Measurements from ENCODE around the gene AKAP8. TPM values are rescaled to one million over a fixed set of nuclear protein-coding genes. Genes with fewer than 3 reads are reported as not detected.

Gene AKAP8
- total and polyA plus RNA-seq, 2 experiments from 2014 or later, result 22.4 to 36.5 TPM

GRCh38 chr19:15417699-15418098 is 38.1 kb upstream of the AKAP8 start:
- Histone ChIP-seq H3K4me3 (peak overlapping the region; percentile 99), H3K36me3 (ENCODE audit: insufficient read depth) (peaks cover 10% of the 10 kb centered on the region; the same call in 1 of the 2 replicates), H4K20me1 (replicated peaks; ENCODE audit: insufficient read depth) (peaks cover 52% of the 10 kb centered on the region), H3K9me2 (ENCODE audit: insufficient read depth) (no peaks in the 10 kb centered on the region), H3K79me2 (replicated peaks; ENCODE audit: insufficient read depth) (peaks cover 59% of the 10 kb centered on the region), H3K27ac (ENCODE audit: low read depth) (no peak overlapping the region), H3F3A (replicated peaks; ENCODE audit: low read depth) (peaks cover 23% of the 10 kb centered on the region), H3K4me1 (ENCODE audit: insufficient read depth) (peaks cover 9% of the 10 kb centered on the region; the same call in 1 of the 2 replicates), H3K4me2 (peak overlapping the region; percentile 99), H2AFZ (no peak overlapping the region), H3K27me3 (ENCODE audit: insufficient read depth) (no peaks in the 10 kb centered on the region)
- H3K27me3 Mint-ChIP-seq (ENCODE audit: insufficient read depth, low read depth, poor library complexity), result peaks cover 11% of the 10 kb centered on the region
- H3K27ac Mint-ChIP-seq, result peak overlapping the region; percentile 100; the same call in 1 of the 2 replicates
- H3K36me3 Mint-ChIP-seq (ENCODE audit: low read depth), result peaks cover 35% of the 10 kb centered on the region
- no peaks in the 10 kb centered on the region; the same call in 1 of the 3 replicates for H3K9me3 Mint-ChIP-seq
- ATAC-seq (no peak), DNase-seq (ENCODE audit: low spot score) (no peak)
- peaks cover 17% of the 10 kb centered on the region for H3K4me1 Mint-ChIP-seq
- peak overlapping the region; percentile 95 for H3K4me3 Mint-ChIP-seq
- TF ChIP-seq JUNB (IDR thresholded peaks at IDR 0.05; ENCODE audit: unreplicated experiment) (no peak), POLR2AphosphoS5 (IDR thresholded peaks at IDR 0.05; ENCODE audit: low read depth) (no peak), STAT1 (IDR thresholded peaks at IDR 0.05; ENCODE audit: unreplicated experiment) (no peak), REST (IDR thresholded peaks at IDR 0.05; ENCODE audit: unreplicated experiment) (no peak), ZNF114 (CRISPR knock-in tag; IDR thresholded peaks at IDR 0.05) (no peak), ETS1 (IDR thresholded peaks at IDR 0.05) (no peak), EZH2phosphoT487 (IDR thresholded peaks at IDR 0.05; ENCODE audit: unreplicated experiment) (no peak), CTCF (conservative IDR thresholded peaks at IDR 0.05; ENCODE audit: low read depth in 2 of 2) (no peak), NANOG (IDR thresholded peaks at IDR 0.05; ENCODE audit: borderline replicate concordance) (no peak), EZH2 (IDR thresholded peaks at IDR 0.05; ENCODE audit: low read depth, unreplicated experiment) (no peak), CREB1 (CRISPR knock-in tag; IDR thresholded peaks at IDR 0.05; ENCODE audit: low read depth) (no peak), ZNF331 (CRISPR knock-in tag; IDR thresholded peaks at IDR 0.05; ENCODE audit: low read depth) (no peak), ZNF462 (CRISPR knock-in tag; IDR thresholded peaks at IDR 0.05) (no peak)

Data from GM23338 (cell line).